Small intestine (tissue), 7 donors: ENCODE data around the gene HDDC3. TPM values are rescaled to one million over a fixed set of nuclear protein-coding genes. Genes with fewer than 3 reads are reported as not detected.

Experiments
- DNase-seq, 2 donors: peaks; one replicate each; pipeline versions ENCODE4 v3.0.0 to v3.0.0-alpha.2; 2013
- FAIRE-seq: peaks from 2 replicates; lab custom pipeline; 2012; peaks lifted over from hg19 to GRCh38; lab: Jason Lieb, UNC
- H3K27ac ChIP-seq, 3 donors: one replicate each; pipeline ENCODE4 v1.5.1; 2013; ENCODE audit warnings: low read length in 2 of 3, mild to moderate bottlenecking in 2 of 3, control low read depth in 1 of 3, inconsistent platforms in 1 of 3, low read depth in 1 of 3, moderate library complexity in 1 of 3
- H3K27me3 ChIP-seq, 3 donors: one replicate each; pipeline ENCODE4 v1.6.1; 2013; ENCODE audit warnings: low read length in 3 of 3, inconsistent platforms in 1 of 3; ENCODE audit not compliant: control insufficient read depth in 3 of 3, insufficient read depth in 3 of 3
- H3K36me3 ChIP-seq, 3 donors: one replicate each; pipeline ENCODE4 v1.6.1; 2013; ENCODE audit warnings: low read length in 3 of 3, inconsistent platforms in 1 of 3, low read depth in 1 of 3, mild to moderate bottlenecking in 1 of 3, moderate library complexity in 1 of 3; ENCODE audit not compliant: control insufficient read depth in 3 of 3, insufficient read depth in 2 of 3
- H3K4me1 ChIP-seq, 3 donors: one replicate each; pipeline ENCODE4 v1.6.1; 2013; ENCODE audit warnings: low read length in 2 of 3, inconsistent platforms in 1 of 3, low read depth in 1 of 3, mild to moderate bottlenecking in 1 of 3, moderate library complexity in 1 of 3; ENCODE audit not compliant: control insufficient read depth in 3 of 3, insufficient read depth in 2 of 3
- H3K4me3 ChIP-seq, 3 donors: one replicate each; pipeline ENCODE4 v1.5.1; 2013; ENCODE audit warnings: low read length in 3 of 3, control low read depth in 1 of 3, inconsistent platforms in 1 of 3, low read depth in 1 of 3, mild to moderate bottlenecking in 1 of 3, moderate library complexity in 1 of 3
- H3K9me3 ChIP-seq, 2 donors: one replicate each; pipeline ENCODE4 v1.6.1; 2013; ENCODE audit warnings: low read depth in 1 of 2, low read length in 1 of 2; ENCODE audit not compliant: control insufficient read depth in 2 of 2, insufficient read depth in 1 of 2
- WGBS, 3 donors: extraction: QIAGEN DNeasy Blood & Tissue Kit; methylation state at CpG; one replicate each; pipeline ENCODE4 v1.1.7; 2013; 5-methylcytosine and 5-hydroxymethylcytosine counted together
- polyA plus RNA-seq, 4 donors: library from polyadenylated mRNA; stranded (reverse) in 3 of 4; unstranded in 1 of 4; fragments of 200-250 nt in 3 of 4; fragments of 120-200 nt in 1 of 4; gene quantifications; one replicate each; pipeline versions ENCODE4 v1.2.1 to v1.2.3, GENCODE V29; 2013
- donor health status: healthy with polysubstance abuse.
- donor health status: control.
- donor health status: control.
- donor health status: Bipolar disorder and iron deficiency.
- donor health status: healthy.

HDDC3 gene
- polyA plus RNA-seq, 4 donors = 21.1 to 33.0 (median 27.2) TPM

- no peaks in the 10 kb centered on the region for H3K27me3 ChIP-seq
- H3K36me3 ChIP-seq = peaks cover 26 to 78% (median 27%) of the 10 kb centered on the region in 3 donors
- H3K27ac ChIP-seq = no peak overlapping the region
- no peaks in the 10 kb centered on the region for H3K9me3 ChIP-seq
- WGBS, 3 donors = 98% methylated on average over 4 of the region's 4 CpGs
- no peak overlapping the region for H3K4me3 ChIP-seq
- FAIRE-seq (no peak), DNase-seq (no peak)
- H3K4me1 ChIP-seq = peaks cover 0 to 2% (median 2%) of the 10 kb centered on the region in 3 donors
Measured at GRCh38 chr15:90941038-90941437, 8.7 kb upstream of the HDDC3 start.

GRCh38 chr15:90939756-90940155 lies 7.4 kb upstream of the HDDC3 start:
- H3K9me3 ChIP-seq = no peaks in the 10 kb centered on the region
- no peak for DNase-seq
- peaks cover 23 to 70% (median 25%) of the 10 kb centered on the region in 3 donors for H3K36me3 ChIP-seq
- no peak overlapping the region for H3K4me3 ChIP-seq
- peaks cover 4 to 6% (median 5%) of the 10 kb centered on the region in 3 donors for H3K4me1 ChIP-seq
- no peak for FAIRE-seq
- no peaks in the 10 kb centered on the region for H3K27me3 ChIP-seq
- 75 to 96% (median 84%) methylated on average over 7 of the region's 7 CpGs for WGBS, 3 donors
- no peak overlapping the region for H3K27ac ChIP-seq

DNA sequence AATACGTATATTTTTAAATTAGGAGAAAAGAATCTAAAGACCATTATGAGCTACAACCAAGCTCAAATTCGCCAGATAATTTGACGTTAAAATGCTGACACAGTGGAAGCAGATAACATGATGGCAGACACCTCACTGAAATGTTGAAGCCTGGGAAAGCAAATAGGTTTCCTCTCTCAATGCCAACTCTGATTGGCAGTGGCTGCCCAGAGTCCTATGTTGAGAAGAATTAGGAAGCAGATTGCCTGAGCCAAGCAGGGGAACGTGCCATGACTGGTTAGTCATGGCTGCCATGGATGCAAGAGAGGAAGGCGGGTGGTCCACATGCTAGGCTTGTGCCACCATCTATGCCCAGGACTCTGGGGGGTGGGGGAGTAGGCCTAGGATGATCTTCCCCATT lies 5.9 kb upstream of the HDDC3 start:
- no peak overlapping the region for H3K4me3 ChIP-seq
- peaks cover 6 to 14% (median 8%) of the 10 kb centered on the region in 3 donors for H3K4me1 ChIP-seq
- no peaks in the 10 kb centered on the region for H3K9me3 ChIP-seq
- no peak for FAIRE-seq
- peaks cover 16 to 55% (median 18%) of the 10 kb centered on the region in 3 donors for H3K36me3 ChIP-seq
- no peak overlapping the region for H3K27ac ChIP-seq
- 93 to 97% (median 95%) methylated on average over 5 of the region's 5 CpGs for WGBS, 3 donors
- H3K27me3 ChIP-seq = no peaks in the 10 kb centered on the region
- no peak for DNase-seq

GRCh38 chr15:90936823-90937222 lies 4.5 kb upstream of the HDDC3 start:
- Histone ChIP-seq H3K4me1 (peaks cover 6 to 19% (median 8%) of the 10 kb centered on the region in 3 donors), H3K9me3 (no peaks in the 10 kb centered on the region), H3K27ac (no peak overlapping the region), H3K36me3 (peaks cover 7 to 41% (median 9%) of the 10 kb centered on the region in 3 donors), H3K27me3 (no peaks in the 10 kb centered on the region), H3K4me3 (no peak overlapping the region)
- 78 to 81% (median 81%) methylated on average over 1 of the region's 1 CpG for whole genome bisulfite sequencing, 3 donors
- no peak for FAIRE-seq
- DNase-seq = no peak

DNA sequence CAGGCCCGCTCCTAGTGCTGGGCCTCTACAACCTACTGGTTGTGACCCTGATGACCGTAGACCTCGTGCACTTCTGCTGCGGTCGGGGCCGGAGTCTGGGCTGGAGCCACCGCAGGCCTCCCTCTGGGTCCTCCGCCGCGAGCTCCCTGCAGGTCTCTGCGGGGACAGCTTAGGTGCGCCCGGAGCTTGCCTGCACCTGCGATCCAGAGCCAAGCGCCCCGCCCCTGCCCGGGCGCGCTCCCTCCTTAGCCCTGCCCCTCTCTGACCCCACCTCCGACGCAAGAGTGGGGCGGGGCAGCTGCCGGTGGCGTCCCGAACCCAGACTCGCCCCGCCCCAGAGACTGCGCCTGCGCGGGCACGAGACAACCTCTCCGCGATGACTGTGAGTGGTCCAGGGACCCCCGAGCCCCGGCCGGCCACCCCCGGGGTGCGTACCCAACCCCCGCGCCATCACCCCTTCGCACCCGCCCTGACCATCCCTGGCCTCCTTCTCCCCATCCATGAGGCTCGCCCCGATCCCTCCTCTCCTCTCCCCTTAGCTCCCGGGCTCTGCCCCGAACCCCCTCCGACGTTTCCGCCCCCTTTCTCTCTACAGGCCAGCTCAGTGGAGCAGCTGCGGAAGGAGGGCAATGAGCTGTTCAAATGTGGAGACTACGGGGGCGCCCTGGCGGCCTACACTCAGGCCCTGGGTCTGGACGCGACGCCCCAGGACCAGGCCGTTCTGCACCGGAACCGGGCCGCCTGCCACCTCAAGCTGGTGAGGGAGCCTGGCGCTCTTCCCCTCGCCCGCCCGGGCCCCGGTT lies 2.8 kb upstream of the HDDC3 start, which contains the start of gene UNC45A:
UNC45A (plus strand) TSS at position 337 of the 803 bp plus-strand sequence; CDS start at position 377, 40 bp downstream.
- DNase-seq (peak; percentile 97), FAIRE-seq (no peak)
- WGBS, 3 donors = 0 to 1% (median 0%) methylated on average over 41 to 65 of the region's 65 CpGs
- no peaks in the 10 kb centered on the region for H3K9me3 ChIP-seq
- peaks cover 3 to 26% (median 4%) of the 10 kb centered on the region in 3 donors for H3K36me3 ChIP-seq
- H3K27me3 ChIP-seq = no peaks in the 10 kb centered on the region
- peaks cover 6 to 32% (median 15%) of the 10 kb centered on the region in 3 donors for H3K4me1 ChIP-seq
- H3K4me3 ChIP-seq = peak within 1 kb of the TSS; percentile 60 to 81 (median 78)
- H3K27ac ChIP-seq = peak within 1 kb of the TSS; percentile 74 to 90 (median 80)

DNA sequence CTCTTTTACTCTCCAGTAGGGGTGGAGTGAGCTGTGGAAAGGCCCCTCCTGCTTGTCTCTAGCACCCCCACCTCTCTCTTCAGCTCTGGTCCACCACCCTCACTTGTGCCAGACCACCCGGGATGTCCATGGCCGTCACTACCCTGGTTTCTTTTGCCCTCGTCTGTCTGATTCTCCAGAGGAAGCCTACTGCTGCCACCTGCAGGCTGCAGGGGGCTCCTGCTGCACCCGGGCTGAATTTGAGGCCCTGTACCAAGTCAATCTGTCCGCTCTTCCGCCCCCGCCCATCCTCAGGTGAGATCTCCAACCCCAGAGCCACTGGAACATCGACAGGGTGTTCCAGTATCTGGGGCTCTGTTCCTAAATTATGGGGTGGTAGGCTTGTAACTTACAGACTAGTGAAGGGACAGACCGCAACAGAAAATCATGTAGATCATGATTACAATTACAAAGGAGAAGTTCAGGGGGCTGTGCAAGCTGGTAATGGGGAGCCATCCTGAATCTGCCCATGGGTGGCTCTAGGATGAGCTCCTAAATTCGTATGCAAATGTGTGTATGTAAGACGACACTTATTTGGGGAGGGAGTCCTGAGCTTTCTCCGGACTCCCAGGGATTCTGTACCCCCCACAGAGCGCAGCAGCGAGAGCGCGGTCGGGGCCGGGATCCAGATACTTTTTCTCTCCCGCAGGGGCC lies 2.1 kb upstream of the HDDC3 start:
- no peaks in the 10 kb centered on the region for H3K27me3 ChIP-seq
- peaks cover 6 to 32% (median 15%) of the 10 kb centered on the region in 3 donors for H3K4me1 ChIP-seq
- FAIRE-seq (no peak), DNase-seq (peak; percentile 89 to 93)
- H3K9me3 ChIP-seq = no peaks in the 10 kb centered on the region
- WGBS, 3 donors = 0 to 3% (median 2%) methylated on average over 19 of the region's 19 CpGs
- H3K36me3 ChIP-seq = peaks cover 0 to 18% (median 0%) of the 10 kb centered on the region in 3 donors
- H3K4me3 ChIP-seq = peak overlapping the region; percentile 41 to 81 (median 78)
- H3K27ac ChIP-seq = peak overlapping the region; percentile 74 to 90 (median 80)

DNA sequence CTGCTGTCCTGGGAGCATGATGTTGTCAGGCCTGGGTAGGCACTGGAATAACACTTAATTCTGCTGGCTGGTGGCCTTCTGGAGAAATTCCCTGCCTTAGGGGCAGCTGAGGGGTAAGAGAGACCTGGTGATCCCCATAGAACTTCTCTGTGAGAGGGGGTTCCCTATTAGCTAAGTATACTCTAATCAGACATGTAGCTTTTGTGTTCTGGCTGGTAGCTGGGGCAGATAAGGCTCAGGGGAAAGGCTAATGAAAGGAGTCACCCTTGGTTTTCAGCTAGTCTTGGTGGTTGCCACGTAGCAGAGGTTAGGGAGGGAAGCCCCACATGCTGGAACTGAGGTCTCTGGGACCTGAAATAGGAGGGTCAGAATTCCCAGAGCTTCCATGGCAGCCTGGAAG lies 952 bp upstream of the HDDC3 start:
- no peak for DNase-seq
- H3K4me3 ChIP-seq = no peak overlapping the region
- no peaks in the 10 kb centered on the region for H3K9me3 ChIP-seq
- H3K4me1 ChIP-seq = peaks cover 6 to 32% (median 15%) of the 10 kb centered on the region in 3 donors
- FAIRE-seq = no peak
- 62 to 76% (median 76%) methylated on average over 1 of the region's 1 CpG for WGBS, 3 donors
- peaks cover 0 to 11% (median 0%) of the 10 kb centered on the region in 3 donors for H3K36me3 ChIP-seq
- no peaks in the 10 kb centered on the region for H3K27me3 ChIP-seq
- H3K27ac ChIP-seq = no peak overlapping the region

- Histone ChIP-seq H3K27ac (peak overlapping the region in 2 of 3 donors; percentile 77 to 97), H3K36me3 (peaks cover 0 to 6% (median 0%) of the 10 kb centered on the region in 3 donors), H3K4me1 (peaks cover 6 to 32% (median 15%) of the 10 kb centered on the region in 3 donors), H3K27me3 (no peaks in the 10 kb centered on the region), H3K4me3 (peak overlapping the region in 1 of 3 donors; percentile 67), H3K9me3 (no peaks in the 10 kb centered on the region)
- DNase-seq (no peak), FAIRE-seq (no peak)
- 14 to 16% (median 16%) methylated on average over 5 of the region's 5 CpGs for WGBS, 3 donors
Measured at GRCh38 chr15:90932660-90932991, 277 bp upstream of the HDDC3 start.
